Vagina (tissue), 2 donors: ENCODE measurements around the gene C11orf42. TPM values are rescaled to one million over a fixed set of nuclear protein-coding genes. Genes with fewer than 3 reads are reported as not detected.

ENCODE experiments used
- DNase-seq, 2 donors: peaks; one replicate each; pipeline ENCODE4 v3.0.0-alpha.2; 2017; ENCODE audit errors: extremely low spot score in 2 of 2
- H3K27ac ChIP-seq: fragments of 200-600 bp; sonication (generic); one replicate; pipeline ENCODE4 v1.5.1; 2019
- H3K27me3 ChIP-seq: fragments of 200-600 bp; sonication (generic); one replicate; pipeline ENCODE4 v1.5.1; 2019
- H3K36me3 ChIP-seq, 2 donors: fragments of 200-600 bp; sonication (generic); one replicate each; pipeline ENCODE4 v1.5.1; 2017 to 2019
- H3K4me1 ChIP-seq: fragments of 200-600 bp; sonication (generic); one replicate; pipeline ENCODE4 v1.5.1; 2019
- H3K4me3 ChIP-seq, 2 donors: fragments of 200-600 bp; sonication (generic); 1 replicate in 1 of 2; 2 replicates in 1 of 2; pipeline ENCODE4 v1.5.1; 2016 to 2019
- H3K9me3 ChIP-seq: fragments of 200-600 bp; sonication (generic); one replicate; pipeline ENCODE4 v1.5.1; 2019
- POLR2A ChIP-seq, 2 donors: fragments of 450-650 bp; IDR thresholded peaks; one replicate each; pipeline ENCODE4 v1.6.1; 2017; ENCODE audit warnings: antibody characterized with exemption in 2 of 2, mild to moderate bottlenecking in 2 of 2, moderate library complexity in 2 of 2
- POLR2AphosphoS5 ChIP-seq, 2 donors: sonication (generic); formaldehyde crosslinking; IDR thresholded peaks; one replicate each; pipeline ENCODE4 v1.9.0; 2017; ENCODE audit warnings: antibody characterized with exemption in 2 of 2, mild to moderate bottlenecking in 2 of 2, low read depth in 1 of 2; ENCODE audit not compliant: insufficient read depth in 1 of 2
- intact Hi-C: fragments of 100-400 bp; cut with DNase I; formaldehyde crosslinking; loops from one replicate; pipeline ENCODE4 v1.15.1; 2023
- total RNA-seq: library from RNA; depleted of rRNA; stranded (reverse); fragments of >200 nt; gene quantifications from one replicate; pipeline ENCODE4 v1.2.3, GENCODE V29; 2016
- TF ChIP-seq, protein P1 (sequence below), 3 experiments: fragments of 450-650 bp in 2 of 3; fragments of 200-600 bp in 1 of 3; sonication (generic) in 1 of 3; IDR thresholded peaks; one replicate each; pipeline ENCODE4 v1.5.1; 2017 to 2019; ENCODE audit warnings: antibody characterized with exemption in 3 of 3, mild to moderate bottlenecking in 2 of 3, moderate library complexity in 2 of 3

Gene C11orf42
- total RNA-seq, 1 donor from 2014 or later, result not detected

DNA sequence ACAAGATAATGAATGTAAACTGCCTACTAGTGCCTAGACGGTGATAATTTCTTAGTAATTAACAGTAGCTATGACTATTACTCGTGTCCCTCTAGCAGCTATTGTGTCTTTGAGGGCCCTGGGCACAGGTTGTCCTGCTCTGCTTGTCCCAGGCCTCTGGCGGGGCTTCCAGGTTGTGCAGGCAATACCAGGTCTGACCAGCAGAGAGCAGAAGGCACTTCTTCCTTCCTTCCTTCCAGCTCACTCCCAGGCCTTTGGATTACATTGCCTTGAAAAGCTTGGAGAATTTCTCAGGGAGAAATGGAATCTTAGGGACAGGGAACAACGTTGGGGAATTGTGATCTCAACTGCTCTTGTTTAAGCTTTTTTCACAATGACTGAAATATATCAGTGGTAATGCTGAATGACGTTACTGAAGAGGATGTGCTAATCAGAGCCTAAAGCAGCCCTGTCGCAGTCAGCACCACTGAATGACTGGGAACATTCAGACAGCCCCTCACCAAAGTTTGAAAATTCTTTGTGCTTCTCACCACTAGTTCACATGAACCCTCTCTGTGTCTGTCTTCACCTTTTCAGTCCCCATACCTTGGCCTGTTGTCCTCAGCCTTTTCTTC is 45.9 kb downstream of the C11orf42 start:
- DNase-seq, result no peak
- intact Hi-C loops, result no loop called here
- H3K4me1 ChIP-seq, result no peaks in the 10 kb centered on the region
- no peaks in the 10 kb centered on the region for H3K27me3 ChIP-seq
- no peak overlapping the region for H3K4me3 ChIP-seq
- H3K9me3 ChIP-seq, result no peaks in the 10 kb centered on the region
- TF ChIP-seq, protein P1, sequence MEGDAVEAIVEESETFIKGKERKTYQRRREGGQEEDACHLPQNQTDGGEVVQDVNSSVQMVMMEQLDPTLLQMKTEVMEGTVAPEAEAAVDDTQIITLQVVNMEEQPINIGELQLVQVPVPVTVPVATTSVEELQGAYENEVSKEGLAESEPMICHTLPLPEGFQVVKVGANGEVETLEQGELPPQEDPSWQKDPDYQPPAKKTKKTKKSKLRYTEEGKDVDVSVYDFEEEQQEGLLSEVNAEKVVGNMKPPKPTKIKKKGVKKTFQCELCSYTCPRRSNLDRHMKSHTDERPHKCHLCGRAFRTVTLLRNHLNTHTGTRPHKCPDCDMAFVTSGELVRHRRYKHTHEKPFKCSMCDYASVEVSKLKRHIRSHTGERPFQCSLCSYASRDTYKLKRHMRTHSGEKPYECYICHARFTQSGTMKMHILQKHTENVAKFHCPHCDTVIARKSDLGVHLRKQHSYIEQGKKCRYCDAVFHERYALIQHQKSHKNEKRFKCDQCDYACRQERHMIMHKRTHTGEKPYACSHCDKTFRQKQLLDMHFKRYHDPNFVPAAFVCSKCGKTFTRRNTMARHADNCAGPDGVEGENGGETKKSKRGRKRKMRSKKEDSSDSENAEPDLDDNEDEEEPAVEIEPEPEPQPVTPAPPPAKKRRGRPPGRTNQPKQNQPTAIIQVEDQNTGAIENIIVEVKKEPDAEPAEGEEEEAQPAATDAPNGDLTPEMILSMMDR (IDR thresholded peaks at IDR 0.05), result peak; percentile 52 to 83 (median 60)
- no peak for TF ChIP-seq POLR2AphosphoS5 (IDR thresholded peaks at IDR 0.05; ENCODE audit: insufficient read depth in 1 of 2, low read depth in 1 of 2)
- no peak overlapping the region for H3K27ac ChIP-seq
- H3K36me3 ChIP-seq, result no peaks in the 10 kb centered on the region

DNA sequence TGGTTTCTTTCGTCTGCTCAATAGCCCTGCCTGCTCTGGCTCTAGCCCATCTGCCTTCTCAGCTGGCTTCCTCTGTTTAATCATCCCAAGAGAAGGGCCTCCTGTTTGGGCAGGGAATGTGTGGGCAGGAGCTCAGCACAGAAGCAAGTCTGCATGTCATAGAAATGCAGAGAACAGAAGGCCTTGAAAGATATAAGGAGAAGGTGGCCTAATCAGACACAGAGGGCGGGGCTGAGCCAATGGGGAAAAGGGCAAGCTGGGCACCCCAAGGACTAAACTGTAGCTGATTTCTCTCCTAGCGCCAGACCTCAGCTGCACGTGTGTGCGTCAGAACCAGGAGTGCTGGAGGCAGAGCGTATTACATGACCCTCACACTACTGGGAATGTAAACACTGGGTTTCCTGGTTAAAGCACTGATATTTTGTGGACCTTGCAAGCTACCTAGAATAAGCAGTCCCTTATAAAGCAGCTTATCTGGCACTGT is 46.7 kb downstream of the C11orf42 start:
- no peak for TF ChIP-seq POLR2AphosphoS5 (IDR thresholded peaks at IDR 0.05; ENCODE audit: insufficient read depth in 1 of 2, low read depth in 1 of 2)
- no peak for TF ChIP-seq POLR2A (IDR thresholded peaks at IDR 0.05)
- TF ChIP-seq, protein P1 (IDR thresholded peaks at IDR 0.05), result no peak

DNA sequence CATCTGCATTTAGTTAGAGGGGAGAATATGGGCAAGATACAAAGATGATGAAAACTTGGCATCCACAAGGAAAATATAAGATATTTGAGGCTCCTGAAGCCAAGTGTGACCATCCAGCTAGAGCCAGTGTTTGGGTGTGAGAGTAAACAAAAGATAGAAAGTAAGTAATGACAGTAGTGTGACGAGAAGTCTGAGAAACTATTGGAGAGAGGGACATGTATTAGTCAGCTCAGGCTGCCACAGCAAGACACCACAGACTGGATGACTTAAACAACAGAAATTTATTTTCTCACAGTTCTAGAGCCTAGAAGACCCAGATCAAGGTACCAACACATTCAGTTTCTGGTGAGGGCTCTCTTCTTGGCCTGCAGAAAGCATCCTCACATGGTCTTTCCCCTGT is 47.8 kb downstream of the C11orf42 start:
- Histone ChIP-seq H3K27ac (no peak overlapping the region), H3K4me3 (no peak overlapping the region), H3K27me3 (no peaks in the 10 kb centered on the region), H3K4me1 (no peaks in the 10 kb centered on the region), H3K9me3 (no peaks in the 10 kb centered on the region), H3K36me3 (no peaks in the 10 kb centered on the region)
- TF ChIP-seq, protein P1 (IDR thresholded peaks at IDR 0.05), result no peak
- TF ChIP-seq POLR2AphosphoS5 (IDR thresholded peaks at IDR 0.05; ENCODE audit: insufficient read depth in 1 of 2, low read depth in 1 of 2), result no peak
- no peak for TF ChIP-seq POLR2A (IDR thresholded peaks at IDR 0.05)
- DNase-seq, result no peak
- intact Hi-C loops, result no loop called here

More for the DNA sequence above, 46.7 kb downstream of the C11orf42 start:
- no peaks in the 10 kb centered on the region for H3K27me3 ChIP-seq
- no peak overlapping the region for H3K4me3 ChIP-seq
- H3K4me1 ChIP-seq, result no peaks in the 10 kb centered on the region
- intact Hi-C loops, result no loop called here
- no peak overlapping the region for H3K27ac ChIP-seq
- no peak for DNase-seq
- no peaks in the 10 kb centered on the region for H3K9me3 ChIP-seq
- no peaks in the 10 kb centered on the region for H3K36me3 ChIP-seq

DNA sequence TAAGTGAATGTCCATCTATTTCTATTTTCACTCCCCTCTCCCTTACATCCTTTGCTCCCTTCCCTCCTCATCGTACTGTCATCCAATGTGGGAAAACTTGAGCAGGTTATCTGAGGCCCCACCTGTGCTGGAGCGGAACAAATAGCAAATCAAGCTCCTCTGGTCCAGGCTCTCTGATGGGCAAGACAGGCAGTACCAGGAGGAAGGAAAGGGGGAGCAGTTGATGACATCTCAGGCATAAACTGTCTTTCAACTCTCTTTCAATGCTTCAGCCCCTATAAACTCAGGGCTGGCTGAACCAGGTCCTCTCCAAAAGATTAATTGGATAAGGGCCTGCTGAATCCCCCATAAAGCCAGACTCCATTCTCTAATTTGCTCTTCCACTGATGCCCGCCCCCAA is 52.8 kb downstream of the C11orf42 start:
- intact Hi-C loops, result no loop called here

DNA sequence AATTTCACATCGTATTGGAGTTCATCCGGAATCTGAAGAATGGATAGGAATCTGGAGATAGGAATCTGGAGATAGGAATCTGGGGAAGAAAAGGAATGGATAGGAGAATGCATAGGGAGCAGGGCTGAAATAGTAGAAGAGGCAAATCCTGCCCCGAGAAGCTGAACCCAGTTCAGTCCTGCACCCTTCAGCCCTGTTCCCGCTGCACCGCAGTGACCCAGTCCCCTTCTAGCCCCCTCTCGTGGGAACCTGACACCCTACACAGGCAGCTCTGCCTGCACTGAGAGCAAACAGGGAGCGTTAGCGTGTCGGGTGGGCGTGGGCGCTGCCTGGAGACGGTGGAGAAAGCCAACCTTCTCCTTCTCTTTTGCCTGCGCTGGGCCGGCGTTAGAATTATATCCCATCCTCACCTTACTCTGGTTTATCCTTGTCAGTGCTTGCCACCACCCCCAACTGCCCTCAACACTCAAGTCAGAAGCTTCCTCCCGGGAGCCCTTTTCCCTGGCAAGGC is 53.3 kb downstream of the C11orf42 start:
- H3K27me3 ChIP-seq, result no peaks in the 10 kb centered on the region
- no peak for TF ChIP-seq POLR2AphosphoS5 (IDR thresholded peaks at IDR 0.05; ENCODE audit: insufficient read depth in 1 of 2, low read depth in 1 of 2)
- TF ChIP-seq POLR2A (IDR thresholded peaks at IDR 0.05), result no peak
- TF ChIP-seq, protein P1 (IDR thresholded peaks at IDR 0.05), result no peak
- no peaks in the 10 kb centered on the region for H3K9me3 ChIP-seq
- H3K36me3 ChIP-seq, result no peaks in the 10 kb centered on the region
- H3K27ac ChIP-seq, result no peak overlapping the region
- intact Hi-C loops, result no loop called here
- H3K4me3 ChIP-seq, result peak overlapping the region; percentile 36 to 39
- no peak for DNase-seq
- H3K4me1 ChIP-seq, result peaks cover 19% of the 10 kb centered on the region

More for the DNA sequence above, 52.8 kb downstream of the C11orf42 start:
- H3K4me1 ChIP-seq, result peaks cover 19% of the 10 kb centered on the region
- H3K36me3 ChIP-seq, result no peaks in the 10 kb centered on the region
- no peaks in the 10 kb centered on the region for H3K27me3 ChIP-seq
- no peak overlapping the region for H3K4me3 ChIP-seq
- no peak for DNase-seq
- H3K27ac ChIP-seq, result no peak overlapping the region
- no peaks in the 10 kb centered on the region for H3K9me3 ChIP-seq
- TF ChIP-seq, protein P1 (IDR thresholded peaks at IDR 0.05), result no peak
